HG03457 (cell line): ENCODE measurements around the gene PLEKHA8.

Source experiments
- ATAC-seq: cut with Tn5 transposase; IDR thresholded peaks from one replicate; pipeline ENCODE4 v1.9.1; 2021; ENCODE audit warnings: moderate number of reproducible peaks; ENCODE audit not compliant: unreplicated experiment

The PLEKHA8 gene

DNA sequence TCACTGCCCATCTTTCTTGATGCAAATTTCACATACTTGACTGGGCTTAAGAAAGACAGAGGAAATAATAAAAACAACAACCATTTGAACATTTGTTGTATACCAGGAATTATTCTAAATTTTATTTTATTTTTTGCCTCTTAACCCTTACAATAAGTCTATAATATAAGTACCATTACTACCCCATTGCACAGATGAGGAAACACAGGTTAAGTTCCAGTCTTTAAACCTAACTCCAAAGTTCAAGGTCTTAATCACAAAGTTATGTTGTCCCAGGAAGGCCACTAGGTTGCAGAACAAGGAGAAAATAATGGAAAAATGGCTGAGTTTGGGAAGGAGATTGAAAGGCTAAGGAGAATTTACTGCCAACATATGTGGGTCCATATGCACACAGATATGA lies 5.2 kb upstream of the PLEKHA8 start:
- no peak for ATAC-seq

DNA sequence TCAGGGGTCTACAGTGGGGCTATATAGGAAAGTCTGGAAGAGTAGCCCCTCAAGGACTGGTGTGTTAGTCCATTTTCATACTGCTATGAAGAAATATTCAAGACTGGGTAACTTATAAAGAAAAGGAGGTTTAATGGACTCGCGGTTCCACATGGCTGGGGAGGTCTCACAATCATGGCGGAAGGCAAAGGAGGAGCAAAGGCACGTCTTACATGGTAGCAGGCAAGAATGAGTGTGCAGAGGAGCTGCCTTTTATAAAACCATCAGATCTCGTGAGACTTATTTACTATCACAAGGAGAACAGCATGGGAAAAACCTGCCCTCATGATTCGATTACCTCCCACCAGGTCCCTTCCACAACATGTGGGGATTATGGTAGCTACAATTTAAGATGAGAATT lies 4.7 kb upstream of the PLEKHA8 start:
- no peak for ATAC-seq

DNA sequence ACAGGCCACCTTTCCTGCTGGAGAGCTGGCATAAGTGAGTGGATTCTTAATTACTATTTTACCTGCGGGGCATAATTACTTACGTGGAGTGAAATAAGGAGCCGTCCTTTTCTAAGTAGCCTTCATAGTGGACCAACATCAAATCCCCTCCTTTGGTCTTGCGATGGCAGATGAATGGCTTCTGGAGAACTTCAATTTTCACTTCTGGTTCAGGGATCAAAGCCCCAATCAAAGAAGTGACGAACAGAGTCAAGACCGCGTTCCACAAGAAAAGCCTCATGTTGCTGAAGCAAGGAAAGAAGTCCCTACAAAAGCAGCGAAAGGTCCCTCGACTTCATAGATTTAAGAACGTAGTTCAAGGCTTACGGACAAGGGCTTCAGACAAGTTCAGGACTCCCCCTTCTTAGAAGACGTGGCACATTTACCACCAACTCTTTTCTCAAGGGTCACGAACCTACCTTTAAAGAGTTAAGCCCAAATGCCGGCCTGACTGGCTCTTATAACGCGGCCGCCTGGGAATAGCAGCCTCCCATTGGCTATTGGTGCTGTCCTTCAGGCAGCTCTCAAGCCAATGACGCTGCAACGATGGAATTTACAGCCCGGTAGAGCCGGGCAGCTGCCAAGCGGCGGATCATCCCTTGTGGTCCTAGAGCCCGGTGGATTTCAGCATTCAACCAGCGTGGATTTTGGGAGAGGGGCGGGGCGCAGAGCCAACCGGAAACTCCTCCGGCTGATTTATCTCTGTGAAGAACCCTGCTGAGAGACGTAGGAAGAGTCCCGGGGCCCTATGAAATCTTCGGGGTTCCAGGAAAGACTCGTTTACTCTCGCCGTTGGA lies 1.8 kb upstream of the PLEKHA8 start, which contains the start of gene FKBP14:
Gene FKBP14, minus strand, starts transcription at position 474 of the 836 bp plus-strand sequence. Its CDS starts 194 bp downstream, at position 280.
- peak; percentile 72 for ATAC-seq

DNA sequence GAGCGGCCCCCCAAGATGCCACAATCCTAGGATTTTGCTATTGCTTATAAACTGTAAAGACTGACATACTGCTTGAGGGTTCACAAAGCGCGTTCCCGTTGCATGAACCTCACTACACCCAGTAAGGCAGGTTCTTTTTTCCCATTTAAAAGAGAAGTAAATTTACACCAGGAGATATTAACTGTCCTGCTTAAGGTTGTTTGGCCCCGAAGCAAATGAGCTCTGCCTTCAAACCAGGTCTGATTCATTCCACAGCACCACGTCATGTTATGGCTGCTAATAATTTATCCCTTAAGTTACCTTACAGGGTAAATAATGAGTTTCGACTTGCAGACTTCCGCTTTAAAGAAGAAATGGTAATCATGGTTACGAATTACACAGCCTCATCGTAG lies 1.2 kb upstream of the PLEKHA8 start:
- no peak for ATAC-seq

GRCh38 chr7:30027740-30028215 lies 434 bp upstream of the PLEKHA8 start:
- no peak for ATAC-seq

GRCh38 chr7:30028749-30029635 lies 780 bp downstream of the PLEKHA8 start:
- ATAC-seq: peak; percentile 9

DNA sequence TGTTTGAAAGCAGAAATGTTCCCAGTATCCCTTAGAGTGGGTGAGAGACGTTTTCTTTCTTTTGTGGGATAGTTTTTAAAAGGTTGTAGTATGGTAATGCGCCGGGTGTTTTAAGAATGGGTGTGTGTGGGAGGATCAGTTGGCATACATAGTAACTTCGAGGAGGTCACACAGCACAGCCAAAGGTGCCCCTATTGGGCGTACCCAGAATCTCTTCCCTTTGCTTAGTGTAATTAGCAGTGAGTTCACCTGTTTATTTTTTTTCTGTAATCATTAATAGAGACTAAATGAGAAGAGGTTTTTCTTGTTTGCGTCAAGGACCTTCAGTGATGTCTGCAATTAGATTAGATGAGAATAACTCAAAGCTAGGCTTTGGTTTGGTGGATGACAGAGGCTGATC lies 1.5 kb downstream of the PLEKHA8 start:
- no peak for ATAC-seq

DNA sequence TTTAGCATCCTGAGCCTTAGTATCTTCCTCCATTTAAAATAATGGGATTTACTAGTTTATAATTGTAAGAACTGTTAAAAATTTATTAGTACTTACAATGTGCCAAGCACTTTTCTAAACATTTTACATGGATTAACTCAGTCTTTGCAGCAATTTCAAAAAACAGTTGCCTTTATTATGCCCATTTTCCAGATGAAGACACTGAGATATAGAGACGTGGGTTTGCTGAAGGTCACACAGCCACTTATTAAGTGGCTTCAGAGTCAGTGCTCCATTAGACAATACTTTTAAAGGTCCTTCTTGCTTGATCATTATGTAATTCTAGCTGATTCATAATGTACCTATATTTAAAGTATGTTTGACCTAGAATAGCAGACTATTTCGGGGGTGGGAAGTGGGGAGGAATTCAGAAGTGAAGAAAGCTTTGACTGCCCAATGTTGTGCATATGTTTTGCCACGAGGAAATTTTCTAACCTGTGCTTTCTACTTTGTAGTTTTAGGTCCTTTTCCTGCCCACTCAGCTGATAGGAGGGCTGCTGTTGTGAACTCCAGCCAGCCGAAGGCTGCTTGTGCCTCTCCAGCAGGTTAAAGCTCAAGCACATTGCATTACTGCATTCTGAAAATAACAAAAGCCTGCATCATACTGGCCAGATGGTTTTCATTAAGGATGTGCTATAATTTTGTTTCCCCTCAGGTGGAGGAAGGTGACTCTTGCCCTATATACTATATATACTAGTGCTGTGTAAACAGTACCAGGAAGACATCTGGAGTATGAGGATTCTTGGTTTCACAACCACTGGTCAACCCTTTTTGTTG lies 4.3 kb downstream of the PLEKHA8 start:
- ATAC-seq: no peak

DNA sequence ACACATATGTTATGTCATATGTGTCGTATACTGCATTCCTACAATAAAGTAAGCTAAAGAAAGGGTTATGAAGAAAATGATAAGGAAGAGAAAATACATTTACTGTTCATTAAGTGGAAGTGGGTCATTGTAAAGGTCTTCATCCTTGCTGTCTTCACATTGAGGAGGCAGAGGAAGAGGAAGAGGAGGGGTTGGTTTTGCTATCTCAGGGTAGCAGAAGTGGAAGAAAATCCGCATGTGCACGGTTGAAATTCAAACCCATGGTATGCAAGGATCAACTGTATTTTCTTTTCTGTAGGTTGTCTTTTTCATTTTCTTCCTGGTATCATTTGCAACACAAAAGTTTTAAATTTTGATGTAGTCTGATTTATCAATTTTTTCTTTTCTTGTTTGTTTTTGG lies 6.3 kb downstream of the PLEKHA8 start:
- no peak for ATAC-seq

- no peak for ATAC-seq
Observed at GRCh38 chr7:30036220-30036619, 8.0 kb downstream of the PLEKHA8 start.

DNA sequence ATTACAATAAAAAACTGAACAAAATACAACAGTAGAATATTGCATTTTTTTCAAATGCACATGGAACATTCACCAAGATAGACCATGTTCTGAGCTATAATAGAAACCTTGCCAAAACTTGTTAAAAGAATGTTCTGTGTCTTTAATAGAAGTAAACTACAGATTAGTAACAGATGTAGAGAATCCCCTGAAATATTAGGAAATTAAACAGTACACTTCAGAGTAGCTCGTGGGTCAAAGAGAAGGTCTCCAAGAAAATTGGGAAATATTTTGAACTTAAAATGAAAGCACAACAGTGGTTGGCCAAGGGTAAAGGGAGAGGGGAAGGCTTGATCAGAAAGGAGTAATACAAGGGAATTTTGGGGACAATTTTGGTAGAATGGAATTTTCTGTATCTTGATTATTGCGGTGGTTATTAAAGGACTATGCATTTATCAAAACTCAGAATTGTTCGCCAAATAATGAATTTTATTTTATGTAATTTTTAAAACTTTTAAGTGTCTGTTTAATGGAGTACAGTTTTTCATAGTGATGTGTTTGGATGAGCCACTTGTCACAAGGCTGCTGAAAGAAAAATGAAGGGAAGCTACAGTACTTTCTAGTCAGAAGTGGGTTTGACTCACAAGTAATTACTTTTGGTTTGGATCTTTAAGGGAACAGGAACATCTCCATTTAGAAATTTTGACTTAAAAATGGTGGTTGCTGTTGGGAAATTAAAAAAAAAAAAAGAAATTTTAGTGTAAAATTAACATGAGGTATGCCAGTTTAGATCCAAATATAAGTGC lies 10.2 kb downstream of the PLEKHA8 start:
- no peak for ATAC-seq

- no peak for ATAC-seq
Observed at GRCh38 chr7:30040938-30041337, 12.7 kb downstream of the PLEKHA8 start.

DNA sequence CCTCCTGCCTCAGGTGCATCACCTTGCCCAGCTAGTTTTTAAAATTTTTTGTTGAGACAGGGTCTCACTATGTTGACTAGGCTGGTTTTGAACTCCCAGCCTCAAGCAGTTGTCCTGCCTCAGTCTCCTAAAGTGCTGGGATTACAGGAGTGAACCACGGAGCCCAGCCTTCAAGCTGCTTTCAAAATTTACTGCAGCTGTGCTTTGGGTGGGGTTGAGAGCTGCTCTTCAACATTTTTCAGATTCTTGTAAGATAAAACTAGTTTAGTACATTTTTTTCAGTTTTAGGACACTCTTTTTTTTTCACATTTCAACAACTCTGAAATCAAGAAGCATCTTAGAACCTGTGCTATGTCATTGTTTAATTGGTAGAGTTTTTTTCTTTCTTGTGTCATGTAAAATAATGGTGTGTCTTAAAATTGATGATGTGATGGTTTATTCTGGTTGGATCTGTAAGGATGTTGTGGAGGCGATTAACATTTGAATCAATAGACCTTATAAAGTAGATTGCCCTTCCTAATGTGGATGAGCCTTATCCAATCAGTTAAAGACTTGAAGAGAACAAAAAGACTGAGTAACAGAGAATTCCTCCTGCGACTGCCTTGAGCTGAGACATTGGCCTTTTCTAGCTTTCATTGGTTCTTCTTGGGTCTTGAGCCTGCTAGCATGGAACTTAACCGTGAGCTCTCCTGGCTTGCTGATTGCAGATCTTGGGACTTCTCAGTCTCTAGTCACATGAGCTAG lies 13.5 kb downstream of the PLEKHA8 start:
- no peak for ATAC-seq

GRCh38 chr7:30046127-30046770 lies 18.0 kb downstream of the PLEKHA8 start:
- no peak for ATAC-seq

- ATAC-seq: no peak
Observed at GRCh38 chr7:30047124-30047523, 18.9 kb downstream of the PLEKHA8 start.

- ATAC-seq: no peak
Observed at GRCh38 chr7:30048582-30048981, 20.4 kb downstream of the PLEKHA8 start.

DNA sequence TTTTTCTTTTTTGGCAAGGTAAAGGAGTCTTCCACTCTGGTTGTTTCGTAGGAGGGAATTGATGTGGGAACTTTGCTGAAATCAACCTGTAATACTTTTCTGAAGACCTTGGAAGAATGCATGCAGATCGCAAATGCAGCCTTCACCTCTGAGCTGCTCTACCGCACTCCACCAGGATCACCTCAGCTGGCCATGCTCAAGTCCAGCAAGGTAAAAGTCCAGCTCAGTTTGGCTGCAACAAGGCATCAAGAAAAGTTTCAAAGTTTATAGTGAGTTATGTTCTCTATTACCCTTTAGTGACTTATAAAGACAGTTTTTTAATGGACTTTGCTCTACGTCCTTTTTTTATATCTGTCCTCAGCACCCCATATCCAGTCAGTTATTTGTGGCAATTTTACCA lies 21.0 kb downstream of the PLEKHA8 start:
- ATAC-seq: no peak

DNA sequence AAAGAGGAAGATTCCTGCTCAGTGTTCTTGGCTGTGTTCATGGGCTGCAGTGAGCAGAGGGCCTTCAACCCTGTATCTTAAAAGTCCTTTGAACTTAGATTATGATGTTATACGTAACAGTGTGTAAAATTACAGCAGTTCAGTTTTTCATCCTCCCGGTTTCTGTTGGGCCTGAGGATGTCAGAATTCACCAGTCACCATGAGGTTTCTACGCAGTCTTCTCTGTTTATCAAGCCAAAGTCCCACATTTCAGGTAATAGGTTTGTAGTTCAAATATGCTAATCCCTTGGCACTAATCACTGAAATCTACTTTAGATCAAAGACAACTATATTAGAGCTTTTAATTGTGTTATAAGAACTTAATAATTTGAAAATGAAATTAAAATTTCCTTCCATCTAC lies 24.9 kb downstream of the PLEKHA8 start:
- ATAC-seq: no peak

DNA sequence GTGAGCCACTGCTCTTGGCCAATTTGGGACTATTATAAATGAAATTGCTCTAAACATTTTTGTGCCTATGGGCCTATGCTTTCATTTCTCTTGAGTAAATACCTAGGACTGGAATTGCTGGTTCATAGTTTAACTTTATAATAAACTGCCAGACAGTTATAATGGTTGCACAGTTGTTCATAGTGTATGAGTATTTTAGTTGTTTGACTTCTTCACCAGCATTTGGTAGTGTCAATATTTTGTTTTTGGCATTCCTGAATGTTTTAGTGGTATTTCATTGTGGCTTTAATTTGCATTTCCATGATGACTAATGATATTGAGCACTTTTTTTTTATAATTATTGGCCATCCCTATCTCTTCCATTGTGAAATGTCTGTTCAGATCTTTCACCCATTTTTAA lies 29.5 kb downstream of the PLEKHA8 start:
- ATAC-seq: no peak
